Natural killer cell (primary cell): Measurements from ENCODE around the gene KSR1. TPM values are rescaled to one million over a fixed set of nuclear protein-coding genes. Genes with fewer than 3 reads are reported as not detected.

ENCODE experiments used
- ATAC-seq, 3 donors: fragments of 150-1000 bp in 2 of 3; fragments of 200-7000 bp in 1 of 3; cut with Tn5 transposase; 1 replicate in 1 of 3; 2 replicates in 2 of 3; pipeline ENCODE4 v1.10.0; 2021; ENCODE audit warnings: mild to moderate bottlenecking in 2 of 3, moderate library complexity in 2 of 3
- DNase-seq, 2 donors: peaks; one replicate each; pipeline versions ENCODE4 v3.0.0 to v3.0.0-alpha.2; 2013 to 2021; ENCODE audit warnings: mixed read lengths in 1 of 2
- H3K27ac ChIP-seq: one replicate; pipeline ENCODE4 v1.5.1; 2013; ENCODE audit warnings: mild to moderate bottlenecking, low read length
- H3K27me3 ChIP-seq: one replicate; pipeline ENCODE4 v1.6.1; 2013; ENCODE audit warnings: low read length; ENCODE audit not compliant: control insufficient read depth, insufficient read depth
- H3K36me3 ChIP-seq: one replicate; pipeline ENCODE4 v1.6.1; 2013; ENCODE audit warnings: low read length; ENCODE audit not compliant: control insufficient read depth, insufficient read depth
- H3K4me1 ChIP-seq: one replicate; pipeline ENCODE4 v1.6.1; 2013; ENCODE audit warnings: low read length; ENCODE audit not compliant: control insufficient read depth, insufficient read depth
- H3K4me3 ChIP-seq: one replicate; pipeline ENCODE4 v1.5.1; 2013; ENCODE audit warnings: low read length
- H3K9me3 ChIP-seq: one replicate; pipeline ENCODE4 v1.6.1; 2013; ENCODE audit warnings: low read length; ENCODE audit not compliant: control insufficient read depth, insufficient read depth
- H3K27ac Mint-ChIP-seq, 2 donors: one replicate each; pipeline ENCODE4 v1.8.0; 2022; ENCODE audit warnings: mild to moderate bottlenecking in 2 of 2, mixed read lengths in 2 of 2, moderate library complexity in 1 of 2
- H3K27me3 Mint-ChIP-seq, 2 donors: one replicate each; pipeline ENCODE4 v1.8.0; 2022; ENCODE audit warnings: low read depth in 2 of 2, mixed read lengths in 2 of 2
- H3K36me3 Mint-ChIP-seq: one replicate; pipeline ENCODE4 v1.8.0; 2022; ENCODE audit warnings: mixed read lengths
- H3K4me1 Mint-ChIP-seq, 2 donors: one replicate each; pipeline ENCODE4 v1.8.0; 2022; ENCODE audit warnings: mixed read lengths in 2 of 2
- H3K4me3 Mint-ChIP-seq: one replicate; pipeline ENCODE4 v1.8.0; 2022; ENCODE audit warnings: mild to moderate bottlenecking, moderate library complexity, mixed read lengths
- H3K9me3 Mint-ChIP-seq, 2 donors: one replicate each; pipeline ENCODE4 v1.8.0; 2022; ENCODE audit warnings: mixed read lengths in 2 of 2
- WGBS: methylation state at CpG from one replicate; pipeline ENCODE4 v1.1.7; 2013; ENCODE audit warnings: missing lambda C conversion rate; ENCODE audit not compliant: insufficient coverage; 5-methylcytosine and 5-hydroxymethylcytosine counted together
- intact Hi-C: fragments of 100-400 bp; cut with micrococcal nuclease; formaldehyde crosslinking; loops from one replicate; pipeline ENCODE4 v1.14.2; 2022
- total RNA-seq, 4 donors: library from RNA; stranded (reverse); fragments of 120-200 nt in 1 of 4; gene quantifications; one replicate each; pipeline versions ENCODE4 v1.2.3 to v1.2.4, GENCODE V29; 2013 to 2022
- TF ChIP-seq, protein P1 (sequence below): fragments of 200-600 bp; IDR thresholded peaks from one replicate; pipeline ENCODE4 v1.8.0; 2022; ENCODE audit warnings: antibody characterized with exemption

KSR1 gene
- total RNA-seq, 3 donors from 2014 or later (not counting 1 experiment from before 2014, with no cell fraction given), result 46.4 to 63.1 (median 59.2) TPM

GRCh38 chr17:27471321-27472269 lies 15.3 kb downstream of the KSR1 start:
- TF ChIP-seq, protein P1, sequence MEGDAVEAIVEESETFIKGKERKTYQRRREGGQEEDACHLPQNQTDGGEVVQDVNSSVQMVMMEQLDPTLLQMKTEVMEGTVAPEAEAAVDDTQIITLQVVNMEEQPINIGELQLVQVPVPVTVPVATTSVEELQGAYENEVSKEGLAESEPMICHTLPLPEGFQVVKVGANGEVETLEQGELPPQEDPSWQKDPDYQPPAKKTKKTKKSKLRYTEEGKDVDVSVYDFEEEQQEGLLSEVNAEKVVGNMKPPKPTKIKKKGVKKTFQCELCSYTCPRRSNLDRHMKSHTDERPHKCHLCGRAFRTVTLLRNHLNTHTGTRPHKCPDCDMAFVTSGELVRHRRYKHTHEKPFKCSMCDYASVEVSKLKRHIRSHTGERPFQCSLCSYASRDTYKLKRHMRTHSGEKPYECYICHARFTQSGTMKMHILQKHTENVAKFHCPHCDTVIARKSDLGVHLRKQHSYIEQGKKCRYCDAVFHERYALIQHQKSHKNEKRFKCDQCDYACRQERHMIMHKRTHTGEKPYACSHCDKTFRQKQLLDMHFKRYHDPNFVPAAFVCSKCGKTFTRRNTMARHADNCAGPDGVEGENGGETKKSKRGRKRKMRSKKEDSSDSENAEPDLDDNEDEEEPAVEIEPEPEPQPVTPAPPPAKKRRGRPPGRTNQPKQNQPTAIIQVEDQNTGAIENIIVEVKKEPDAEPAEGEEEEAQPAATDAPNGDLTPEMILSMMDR, result no peak
- Mint-ChIP-seq H3K4me3 (no peak overlapping the region), H3K9me3 (no peaks in the 10 kb centered on the region), H3K36me3 (no peaks in the 10 kb centered on the region), H3K4me1 (peaks cover 66 to 69% of the 10 kb centered on the region in 2 donors), H3K27ac (peak overlapping the region; percentile 91 to 96), H3K27me3 (no peaks in the 10 kb centered on the region)
- Histone ChIP-seq H3K36me3 (no peaks in the 10 kb centered on the region), H3K4me1 (peaks cover 64% of the 10 kb centered on the region), H3K4me3 (no peak overlapping the region), H3K27me3 (no peaks in the 10 kb centered on the region), H3K9me3 (no peaks in the 10 kb centered on the region), H3K27ac (peak overlapping the region; percentile 81)
- intact Hi-C loops, result loop anchor here (2.0 to 5.0 kb wide), 2 partner anchors 73 to 96 kb away; no protein-coding TSS in a partner anchor
- DNase-seq (peak in 1 of 2 donors; percentile 82), ATAC-seq (peak in 2 of 3 donors; percentile 30 to 43)
- 61% methylated on average over 14 of the region's 14 CpGs for WGBS

- DNase-seq, result no peak
- H3K4me3 ChIP-seq, result no peak overlapping the region
- Mint-ChIP-seq H3K36me3 (no peaks in the 10 kb centered on the region), H3K27ac (peak overlapping the region; percentile 91 to 96), H3K9me3 (no peaks in the 10 kb centered on the region), H3K4me3 (peak overlapping the region; percentile 81), H3K4me1 (peaks cover 70 to 72% of the 10 kb centered on the region in 2 donors), H3K27me3 (no peaks in the 10 kb centered on the region)
- no peaks in the 10 kb centered on the region for H3K9me3 ChIP-seq
- H3K27me3 ChIP-seq, result no peaks in the 10 kb centered on the region
- ATAC-seq, result peak; percentile 76 to 82 (median 77)
- WGBS, result 58% methylated on average over 6 of the region's 6 CpGs
- intact Hi-C loops, result loop anchor here (1.0 to 5.0 kb wide), 3 partner anchors 16 to 94 kb away; no protein-coding TSS in a partner anchor
- H3K4me1 ChIP-seq, result peaks cover 74% of the 10 kb centered on the region
- TF ChIP-seq, protein P1, result no peak
- peak overlapping the region; percentile 81 for H3K27ac ChIP-seq
- H3K36me3 ChIP-seq, result no peaks in the 10 kb centered on the region
These were observed 17.0 kb downstream of the KSR1 start for GRCh38 chr17:27473190-27473747.

- Mint-ChIP-seq H3K27me3 (no peaks in the 10 kb centered on the region), H3K9me3 (no peaks in the 10 kb centered on the region), H3K36me3 (no peaks in the 10 kb centered on the region), H3K4me1 (peaks cover 69 to 72% of the 10 kb centered on the region in 2 donors), H3K4me3 (peak overlapping the region; percentile 81), H3K27ac (peak overlapping the region; percentile 91 to 96)
- DNase-seq (peak; percentile 51 to 86), ATAC-seq (peak; percentile 55 to 76 (median 74))
- peak overlapping the region; percentile 3 for H3K4me3 ChIP-seq
- peaks cover 78% of the 10 kb centered on the region for H3K4me1 ChIP-seq
- intact Hi-C loops, result loop anchor here (1.0 to 5.0 kb wide), 3 partner anchors 17 to 93 kb away; no protein-coding TSS in a partner anchor
- H3K27ac ChIP-seq, result peak overlapping the region; percentile 81
- no peaks in the 10 kb centered on the region for H3K27me3 ChIP-seq
- under 1% methylated on average over 6 of the region's 8 CpGs for WGBS
- no peaks in the 10 kb centered on the region for H3K9me3 ChIP-seq
- TF ChIP-seq, protein P1, result no peak
- H3K36me3 ChIP-seq, result no peaks in the 10 kb centered on the region
These were observed 17.7 kb downstream of the KSR1 start for GRCh38 chr17:27473748-27474609.
